Cerebellar cortex (tissue), 1 donor: ENCODE data around the gene DRC1.

Source experiments
- DNase-seq: peaks from one replicate; pipeline ENCODE4 v3.0.0-alpha.2; 2015; ENCODE audit warnings: low spot score

The DRC1 gene

DNA sequence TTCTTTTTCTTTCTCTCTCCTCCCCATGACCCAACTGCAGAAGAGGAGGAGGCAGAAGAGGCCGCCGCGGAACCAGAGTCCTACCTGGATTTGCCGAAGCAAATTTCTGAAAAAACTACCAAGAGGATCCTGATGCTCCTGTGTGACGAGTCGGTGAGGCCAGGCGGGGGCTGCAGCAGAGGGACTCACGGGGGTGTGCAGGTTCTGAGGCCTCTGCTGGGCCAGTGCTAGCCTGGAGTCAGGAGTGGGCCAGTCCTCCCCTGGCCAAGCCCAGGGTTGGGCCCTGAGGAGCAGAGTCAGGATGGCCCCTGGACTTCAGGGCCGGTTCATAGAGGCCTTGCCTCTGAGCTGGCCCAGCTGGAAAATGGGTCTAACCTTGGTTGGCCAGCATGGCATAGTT, 46.9 kb downstream of the DRC1 start:
- no peak for DNase-seq

DNA sequence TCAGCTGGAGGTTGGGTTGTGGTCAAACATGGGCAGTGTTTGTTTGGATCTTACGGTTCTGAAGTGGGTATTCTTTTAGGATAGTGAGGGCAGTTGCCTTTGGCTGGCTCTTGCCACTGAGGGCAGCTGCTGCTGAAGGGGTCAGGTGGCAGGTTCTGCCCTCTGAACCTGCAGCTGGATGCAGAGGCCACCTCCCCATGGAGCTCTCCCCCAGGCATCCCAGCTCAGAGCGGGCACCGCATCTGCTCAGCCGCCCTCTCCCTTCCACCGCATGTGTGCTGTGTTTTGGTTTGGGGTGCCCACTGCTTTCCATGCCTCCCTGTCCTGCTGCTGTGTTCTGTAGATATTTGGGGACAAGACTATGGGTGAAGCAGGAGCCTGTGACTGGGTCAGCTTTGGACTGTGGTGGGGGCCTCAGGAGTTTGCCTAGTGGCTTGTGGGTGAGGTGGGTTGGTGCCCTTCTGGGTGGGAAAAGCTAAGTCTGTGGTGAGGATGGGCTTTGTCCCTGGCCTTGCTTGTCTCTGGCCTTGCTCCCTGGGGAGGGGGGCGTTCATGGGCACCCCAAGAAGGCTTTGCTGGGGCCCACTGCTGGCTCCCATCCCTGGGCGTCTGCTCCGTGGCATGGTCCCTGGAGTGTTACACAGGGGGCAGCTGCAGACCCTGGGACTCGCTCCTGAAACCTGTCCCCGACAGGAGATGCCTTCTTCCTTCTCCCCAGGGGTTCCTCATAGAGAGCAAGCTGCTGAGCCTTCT, 47.7 kb downstream of the DRC1 start:
- DNase-seq = no peak

DNA sequence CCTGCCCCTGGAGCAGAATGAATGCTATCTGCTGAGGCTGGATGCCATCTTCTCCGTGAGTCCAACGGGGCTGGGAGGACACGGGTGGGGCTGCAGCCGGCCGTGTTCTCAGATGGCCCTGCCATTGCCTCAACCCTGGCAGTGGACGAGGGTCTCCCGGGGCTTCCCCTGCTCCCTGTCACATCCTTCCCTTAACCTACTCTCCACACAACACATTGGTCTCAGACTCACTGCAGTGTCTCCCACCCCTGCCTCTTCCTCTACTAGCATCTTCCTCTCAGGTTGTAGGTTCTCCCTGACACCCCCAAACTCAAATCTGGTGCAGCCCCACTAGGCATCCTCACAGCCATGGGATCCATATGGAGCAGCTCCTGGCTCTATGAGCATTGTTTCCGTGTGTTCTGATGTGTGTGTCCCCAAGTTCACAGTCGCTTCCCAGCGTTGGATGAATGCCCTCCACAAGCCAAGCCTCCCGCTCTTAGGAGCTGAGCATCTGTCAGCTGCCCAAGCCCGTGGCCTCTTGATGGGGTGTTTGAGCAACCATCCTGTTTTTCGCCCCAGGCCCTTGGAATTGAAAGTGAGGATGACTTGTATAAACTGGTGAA, 48.4 kb downstream of the DRC1 start:
- DNase-seq = no peak

DNA sequence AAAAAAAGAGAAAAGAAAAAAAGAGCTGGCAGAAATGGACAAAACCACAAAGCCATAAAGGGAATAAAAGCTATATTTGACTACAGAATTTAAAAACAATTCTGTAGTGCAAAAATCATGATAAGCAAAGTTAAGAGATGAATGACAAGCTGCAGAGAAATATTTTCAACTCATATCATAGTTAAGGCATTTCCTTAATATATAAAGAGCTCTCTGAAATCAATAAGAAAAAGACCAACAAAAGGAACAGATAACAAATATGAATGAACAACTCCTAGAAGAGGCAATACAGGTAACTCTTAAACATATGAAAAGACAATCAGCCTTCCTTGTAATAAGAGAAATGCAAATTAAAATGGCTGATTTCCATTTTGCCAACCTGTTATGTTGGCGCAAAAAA, 50.0 kb downstream of the DRC1 start:
- DNase-seq = no peak

DNA sequence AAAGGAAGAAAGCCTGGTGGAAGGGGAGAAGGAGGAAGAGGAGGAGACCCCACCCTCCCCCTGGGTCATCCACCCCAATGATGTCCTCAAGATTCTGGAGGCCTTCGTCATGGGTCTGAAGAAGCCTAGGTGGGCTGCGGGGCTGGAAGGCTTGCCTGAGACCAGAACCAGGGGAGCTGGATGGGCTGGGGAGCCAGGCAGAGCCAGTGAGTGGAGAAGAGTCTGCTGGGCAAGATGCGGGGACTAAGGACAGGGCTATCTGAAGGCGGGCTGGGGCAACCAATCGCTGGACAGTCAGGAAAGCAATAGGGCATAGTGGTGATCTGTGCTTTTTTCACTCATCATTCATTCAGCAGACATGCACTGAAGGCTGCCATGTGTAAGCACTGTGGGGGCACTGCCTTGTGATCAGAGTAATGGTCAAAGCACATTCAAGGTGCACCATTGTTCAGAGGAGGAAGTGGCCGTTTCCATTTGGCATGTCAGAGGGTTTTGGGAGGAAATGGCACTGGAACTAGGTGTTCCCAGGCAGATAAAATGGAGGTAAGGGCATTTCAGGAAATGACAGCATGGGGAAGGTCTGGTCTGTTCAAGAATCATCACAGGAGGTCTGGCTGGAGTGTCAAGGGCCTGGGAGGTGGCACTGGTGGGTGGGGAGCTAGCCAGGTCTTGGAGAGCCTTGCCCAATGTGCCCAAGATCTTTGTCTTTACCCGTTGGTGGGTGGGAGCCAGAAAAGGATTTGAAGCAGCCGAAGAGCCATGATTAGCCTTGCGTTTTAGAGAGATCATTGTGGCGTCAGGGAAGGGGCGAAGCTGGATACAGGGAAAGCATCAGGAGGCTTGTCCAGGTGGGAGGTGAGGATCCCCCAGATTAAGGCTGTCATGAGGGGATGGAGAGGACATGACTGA, 52.0 kb downstream of the DRC1 start:
- no peak for DNase-seq

DNA sequence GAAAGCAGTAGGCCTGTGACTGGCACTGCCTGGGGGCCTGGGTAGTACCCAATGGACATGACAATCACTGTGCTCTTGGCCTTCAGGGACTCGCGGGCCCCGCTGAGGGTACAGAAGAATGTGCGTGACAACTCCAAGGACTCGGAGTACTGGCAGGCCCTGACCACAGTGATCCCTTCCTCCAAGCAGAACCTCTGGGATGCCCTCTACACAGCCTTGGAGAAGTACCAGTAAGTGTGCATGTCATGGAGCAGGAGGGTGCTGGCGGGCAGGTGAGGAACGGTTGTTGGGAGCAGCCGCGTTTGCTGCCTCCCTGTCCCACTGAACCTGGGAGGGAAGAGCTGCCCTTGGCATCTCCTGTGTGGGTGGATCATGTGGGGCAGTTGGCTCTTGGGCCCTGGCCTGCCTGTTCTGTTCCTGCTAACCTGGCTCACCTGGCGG, 52.9 kb downstream of the DRC1 start:
- no peak for DNase-seq

DNA sequence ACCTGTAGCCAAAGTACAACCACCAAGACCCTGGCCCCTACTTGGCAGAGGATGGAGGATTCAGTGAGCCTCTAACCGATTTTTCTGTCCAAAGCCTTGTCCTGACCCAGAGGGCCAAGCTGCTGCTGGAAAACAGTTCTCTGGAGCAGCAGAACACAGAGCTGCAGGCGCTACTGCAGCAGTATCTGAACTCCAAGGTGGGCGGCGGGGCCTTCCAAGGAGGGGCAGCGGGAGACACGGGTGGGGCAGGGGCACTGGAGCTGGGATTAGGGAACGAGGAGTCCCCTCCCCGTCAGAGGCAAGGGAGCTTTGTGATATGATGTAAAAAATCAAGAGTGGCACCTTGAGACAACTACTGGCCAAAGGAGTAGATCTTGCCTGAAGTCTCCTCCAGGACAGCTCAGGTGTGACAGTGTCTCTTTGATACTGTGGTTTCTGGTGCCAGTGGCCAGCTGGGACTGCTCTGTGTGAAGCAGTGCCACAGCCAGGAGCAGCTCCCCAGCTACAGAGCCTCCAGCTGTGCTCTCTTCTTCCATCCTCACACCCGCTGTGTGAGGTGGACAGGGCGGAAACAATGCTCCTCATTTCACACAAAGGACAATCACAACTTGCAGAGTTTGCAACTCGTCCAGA, 53.4 kb downstream of the DRC1 start:
- no peak for DNase-seq

DNA sequence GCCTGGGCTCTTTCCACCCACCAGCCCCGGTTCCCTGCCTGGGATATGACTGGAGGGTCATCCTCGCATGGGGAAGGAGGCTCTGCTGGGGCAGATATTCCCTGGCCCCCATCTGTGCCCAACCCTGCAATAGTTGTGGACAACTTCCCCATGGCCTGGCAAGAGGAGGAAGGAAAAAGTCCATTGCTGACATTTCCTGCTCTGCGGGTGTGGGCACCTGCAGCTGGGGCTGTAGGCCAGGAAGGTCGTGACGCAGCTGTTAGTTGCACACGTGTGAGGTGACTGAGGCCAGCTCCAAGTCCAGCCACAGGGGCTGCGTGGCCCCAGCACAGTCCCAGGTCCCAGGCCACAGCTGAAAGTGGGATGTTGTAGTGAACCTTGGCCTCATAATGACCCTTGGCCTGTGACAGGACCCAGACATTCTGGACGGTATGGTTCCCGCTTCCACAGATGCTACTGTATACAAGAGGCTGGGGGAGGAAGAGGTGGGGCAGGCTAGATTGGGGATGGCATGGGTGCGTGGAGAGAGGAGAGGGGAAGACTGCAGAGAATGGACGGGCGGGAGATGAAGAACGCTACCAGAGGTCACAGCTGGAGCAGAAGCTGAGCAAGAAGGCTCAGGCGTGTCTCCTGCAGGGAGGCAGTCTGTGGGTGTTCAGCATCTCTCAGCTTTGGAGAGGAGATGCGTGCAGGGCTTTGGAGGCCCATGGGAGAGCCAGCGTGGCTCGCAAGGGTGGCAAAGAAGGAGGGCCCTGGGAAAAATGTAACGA, 54.1 kb downstream of the DRC1 start:
- no peak for DNase-seq

DNA sequence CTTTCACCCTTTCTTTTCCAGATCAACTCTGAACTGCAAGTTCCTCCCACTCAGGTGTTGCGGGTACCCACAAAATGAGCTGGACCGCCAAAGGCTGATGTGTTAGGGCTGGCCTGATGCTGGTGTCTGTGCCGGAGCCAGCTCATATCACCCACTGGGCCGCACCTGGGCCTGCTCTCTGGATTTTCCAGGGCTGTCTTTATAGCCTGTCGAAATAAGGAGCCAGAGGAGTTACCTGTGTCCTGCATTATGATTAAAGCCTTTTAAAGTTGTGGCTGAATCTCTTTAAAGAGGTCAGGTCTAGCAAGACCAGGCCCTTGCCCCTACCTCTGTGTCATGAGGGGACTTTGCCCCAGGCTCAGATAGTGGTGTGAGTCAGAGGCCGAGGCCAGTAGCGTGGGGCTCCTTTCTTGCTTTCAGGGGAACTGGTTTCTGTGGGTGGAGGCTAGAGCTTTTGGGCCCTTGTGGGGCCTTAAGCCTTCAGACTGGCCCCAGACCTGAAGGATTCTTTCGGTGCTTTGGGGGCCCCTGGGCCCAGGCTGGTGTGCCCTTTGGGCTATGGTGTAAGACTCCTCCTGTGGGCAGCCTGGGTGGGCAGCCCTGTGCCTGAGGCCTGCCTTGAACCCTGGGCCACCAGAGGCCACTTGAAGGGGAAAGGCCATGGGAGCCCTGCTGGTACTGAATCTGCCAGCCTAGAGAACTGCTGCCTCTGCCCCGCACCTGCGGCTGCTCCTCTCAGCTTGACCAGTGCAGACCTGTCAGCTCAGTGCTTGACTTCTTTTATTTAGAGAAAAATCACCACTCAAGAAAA, 54.9 kb downstream of the DRC1 start:
- DNase-seq = no peak

DNA sequence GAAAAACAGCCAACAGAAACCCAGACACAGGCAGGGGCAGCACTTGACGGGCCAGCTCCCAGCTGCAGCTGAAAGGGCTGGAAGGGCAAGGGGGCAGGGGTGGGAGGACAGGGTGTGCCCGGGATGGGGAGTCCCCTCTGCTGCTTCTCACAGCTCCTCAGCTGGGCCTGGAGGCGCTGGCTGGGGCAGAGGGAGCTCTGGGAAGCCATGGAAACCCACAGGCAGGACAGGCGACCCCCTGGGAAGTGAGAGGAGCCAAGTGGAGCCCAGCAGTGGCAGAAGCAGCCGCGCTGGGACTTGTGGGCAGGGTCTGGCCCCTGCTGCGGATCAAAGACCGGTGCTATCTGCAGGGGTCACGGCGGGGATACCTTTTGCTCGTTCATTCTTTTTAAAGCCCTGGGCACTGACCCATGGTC, 55.5 kb downstream of the DRC1 start:
- DNase-seq = no peak

DNA sequence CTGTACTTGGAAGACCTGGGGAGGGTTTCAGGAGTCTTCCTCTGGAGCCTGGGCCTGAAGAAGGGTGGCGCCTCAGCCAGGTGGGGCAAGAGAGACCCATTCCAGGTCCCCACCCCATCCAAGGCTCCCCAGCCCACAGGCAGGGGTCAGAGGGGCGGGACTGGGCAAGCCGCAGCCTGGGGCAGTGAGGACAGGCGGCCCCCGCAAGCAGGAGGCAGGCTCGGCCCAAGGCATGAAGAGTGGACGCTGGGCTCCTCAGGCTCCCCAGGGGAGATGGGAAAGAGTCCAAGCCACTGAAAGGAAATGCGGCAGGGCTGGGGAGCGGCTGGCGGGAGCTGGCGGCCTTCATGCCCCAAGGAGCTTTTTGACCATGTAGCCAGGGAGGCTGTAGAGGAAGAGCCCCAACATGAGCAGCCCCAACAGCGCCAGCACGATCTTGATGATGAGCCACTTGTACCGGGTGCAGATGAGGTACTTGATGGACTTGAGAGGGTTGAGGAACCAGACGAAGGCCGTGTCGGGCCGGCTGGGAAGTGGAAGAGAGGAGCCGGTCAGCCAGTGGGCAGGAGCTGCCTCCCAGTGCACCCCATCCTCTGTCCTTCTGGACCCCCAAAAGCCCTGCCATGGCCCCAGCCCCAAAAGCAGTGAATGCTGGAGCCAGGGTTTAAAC, 56.1 kb downstream of the DRC1 start:
- DNase-seq = no peak

DNA sequence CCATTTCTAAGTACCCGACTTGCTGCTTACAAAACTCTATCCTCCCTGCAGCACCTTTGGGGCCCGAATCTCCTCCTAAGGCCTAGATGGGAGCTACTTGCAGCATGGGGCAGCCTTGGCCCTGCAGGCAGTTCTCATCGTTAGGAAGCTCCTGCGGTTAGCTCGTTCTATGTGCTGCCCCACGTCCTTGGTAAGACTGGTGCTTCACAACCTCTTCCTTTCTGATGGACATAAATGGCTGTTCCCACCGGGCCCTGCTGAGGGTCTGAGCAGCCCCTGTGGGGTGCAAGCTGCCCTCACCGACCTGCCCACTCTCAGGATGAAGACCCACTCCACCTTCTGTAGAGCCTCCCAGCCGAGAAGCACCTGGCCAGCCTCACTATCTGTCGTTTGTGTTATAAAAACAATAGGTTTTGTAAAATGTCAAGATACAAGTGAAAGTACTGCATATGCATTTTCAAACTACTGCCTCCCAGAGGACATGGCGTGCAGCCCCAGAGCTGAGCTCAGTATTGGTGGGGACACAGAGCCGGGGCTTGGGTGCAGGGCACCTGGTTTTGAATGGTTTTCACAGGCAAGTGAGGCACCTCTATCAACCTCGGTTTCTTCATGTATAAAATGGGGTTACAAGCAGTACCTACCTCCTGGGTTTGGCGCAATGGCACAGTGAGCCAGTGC, 56.8 kb downstream of the DRC1 start:
- DNase-seq = no peak

DNA sequence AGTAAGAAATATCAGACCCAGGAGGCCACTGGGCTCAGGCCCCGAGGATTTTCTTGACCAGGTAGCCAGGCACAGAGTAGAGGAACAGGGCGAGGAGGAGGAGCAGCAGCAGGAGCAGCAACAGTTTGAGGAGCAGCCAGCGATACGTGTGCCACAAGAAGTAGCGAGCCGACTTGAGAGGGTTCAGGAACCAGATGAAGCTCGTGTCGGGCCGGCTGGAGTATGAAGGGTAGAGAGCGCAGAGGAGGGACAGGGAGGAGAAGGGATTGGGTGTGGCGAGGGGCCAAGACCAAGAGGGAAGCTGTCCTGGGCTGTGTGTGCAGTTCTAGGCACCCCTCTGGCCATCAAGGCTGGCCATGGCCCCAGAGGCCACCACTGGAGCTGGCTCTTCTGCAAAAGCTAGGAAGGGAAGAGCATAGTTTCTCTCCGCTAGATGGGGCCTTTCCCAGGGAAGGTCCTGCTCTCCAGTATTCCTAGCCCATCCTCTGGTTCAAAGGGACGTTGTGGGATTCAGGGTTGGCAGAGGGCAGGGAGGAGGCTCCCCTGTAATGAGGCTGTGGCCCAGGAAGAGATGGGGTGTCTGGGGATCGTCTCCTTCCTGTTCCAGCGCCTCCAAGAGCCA, 58.4 kb downstream of the DRC1 start:
- DNase-seq = peak; percentile 12

DNA sequence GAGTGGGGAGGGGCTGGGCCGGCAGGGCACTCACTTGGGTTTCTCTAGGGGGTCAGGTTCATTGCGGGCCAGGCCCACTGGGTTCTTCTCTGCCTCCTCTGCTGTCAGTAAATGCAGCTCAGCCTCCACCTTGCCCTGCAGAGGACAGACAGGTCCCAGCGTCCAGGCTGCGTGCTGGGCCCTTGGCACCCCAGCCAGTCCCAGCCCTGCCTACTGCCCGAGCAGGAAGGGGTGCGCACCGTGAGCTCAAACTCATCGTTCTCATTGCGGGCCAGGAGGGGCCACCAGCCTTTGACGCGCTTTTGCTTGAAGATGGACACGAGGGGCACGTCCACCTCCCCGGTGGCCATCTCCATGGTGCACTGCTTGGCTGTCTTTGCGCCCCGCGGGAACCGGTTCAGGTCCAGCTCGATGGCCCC, 58.9 kb downstream of the DRC1 start:
- no peak for DNase-seq

DNA sequence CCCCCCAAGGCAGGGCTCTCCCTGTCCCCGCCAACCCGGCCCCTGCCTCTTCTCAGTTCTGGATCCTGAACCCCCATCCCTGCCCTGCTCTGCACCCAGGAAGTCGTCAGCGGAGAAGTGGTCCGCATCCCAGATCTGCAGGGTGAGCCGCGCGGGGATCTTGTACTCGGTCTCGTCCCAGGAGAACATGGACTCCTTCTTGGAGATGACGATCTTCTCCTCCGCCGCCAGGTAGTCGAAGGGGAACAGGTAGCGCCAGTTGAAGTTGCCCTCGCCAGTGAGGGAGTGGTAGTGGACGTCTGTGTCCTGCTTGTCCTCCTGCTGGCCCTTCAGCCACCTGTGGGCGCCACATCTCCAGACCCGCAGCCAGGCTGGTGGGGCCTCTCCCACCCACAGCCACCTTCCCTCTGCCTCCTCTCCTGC, 59.9 kb downstream of the DRC1 start:
- no peak for DNase-seq

DNA sequence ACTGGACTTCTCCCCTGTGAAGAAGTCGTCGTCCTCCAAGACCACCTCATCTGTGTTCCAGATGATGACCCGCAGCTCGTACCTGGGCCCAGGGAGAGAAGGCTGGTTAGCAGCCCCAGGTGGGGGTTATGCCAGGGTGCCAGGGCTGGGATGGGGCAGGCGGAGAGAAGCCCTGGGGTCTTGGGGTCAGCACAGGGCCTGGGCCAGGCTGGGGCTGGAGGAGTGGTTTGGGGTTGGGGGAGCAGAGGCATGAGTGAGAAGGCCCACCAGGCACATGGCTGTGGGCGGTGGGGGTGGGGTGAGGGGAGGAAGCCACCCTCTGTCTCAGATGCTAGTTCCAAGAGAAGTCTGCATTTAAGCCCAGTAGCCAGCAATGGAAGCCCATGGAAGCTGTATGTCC, 60.4 kb downstream of the DRC1 start:
- no peak for DNase-seq

DNA sequence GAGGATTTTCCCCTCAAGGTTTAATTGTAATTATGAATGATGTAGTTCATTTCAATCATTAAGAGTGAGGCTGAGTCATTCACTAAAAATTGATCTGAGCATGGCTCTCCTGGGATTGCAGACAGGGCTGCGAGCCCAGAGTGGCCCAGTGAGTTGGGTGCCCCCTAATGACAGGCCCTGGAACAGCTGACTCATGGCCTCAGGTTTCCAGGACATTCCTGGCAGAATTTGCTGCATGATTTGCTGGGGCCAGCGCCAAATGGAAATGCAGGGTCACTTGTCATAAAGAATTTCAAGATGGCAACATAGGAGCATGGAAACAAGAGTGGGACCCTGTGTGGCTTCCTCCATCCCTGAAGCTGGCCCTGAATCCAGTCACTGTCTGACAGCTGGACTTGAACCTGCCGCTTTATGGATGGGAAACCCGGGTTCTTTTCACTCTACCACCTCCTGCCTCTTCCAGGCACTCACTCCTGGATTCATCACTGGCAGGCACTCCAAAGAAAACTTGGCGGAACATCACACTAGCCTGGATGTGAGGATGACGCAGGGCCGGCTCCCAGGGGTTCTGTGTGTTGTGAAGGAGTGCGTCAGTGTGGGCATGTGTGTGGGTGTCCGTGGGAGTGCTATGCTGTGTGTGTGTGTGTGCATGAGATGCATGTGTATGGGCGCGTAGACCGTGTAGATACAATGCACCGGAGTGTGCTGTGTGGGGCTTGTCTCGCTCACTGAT, 61.0 kb downstream of the DRC1 start:
- peak; percentile 40 for DNase-seq
